WTC11 (cell line): ENCODE results near the gene CLASP1.

Source experiments
- CBFB ChIP-seq: sonication (generic); formaldehyde crosslinking; IDR thresholded peaks from 2 replicates; pipeline ENCODE4 v1.8.1; 2022; ENCODE audit warnings: mild to moderate bottlenecking, low read depth, missing genetic modification reagents
- CTCF ChIP-seq: fragments of 200-600 bp; IDR thresholded peaks from 2 replicates; pipeline ENCODE4 v1.8.0; 2022; ENCODE audit warnings: antibody characterized with exemption
- ETV6 ChIP-seq: sonication (generic); formaldehyde crosslinking; IDR thresholded peaks from 2 replicates; pipeline ENCODE4 v1.8.1; 2022; ENCODE audit warnings: mild to moderate bottlenecking, missing genetic modification reagents
- IRF2 ChIP-seq: sonication (generic); formaldehyde crosslinking; IDR thresholded peaks from 2 replicates; pipeline ENCODE4 v1.8.0; 2022; ENCODE audit warnings: low read depth, missing genetic modification reagents, borderline replicate concordance
- ZNF232 ChIP-seq: sonication (generic); formaldehyde crosslinking; IDR thresholded peaks from 2 replicates; pipeline ENCODE4 v1.8.0; 2022; ENCODE audit warnings: mild to moderate bottlenecking, missing genetic modification reagents

- TF ChIP-seq CBFB (CRISPR knock-in tag) (no peak), IRF2 (CRISPR knock-in tag) (no peak), CTCF (no peak), ZNF232 (CRISPR knock-in tag) (no peak), ETV6 (CRISPR knock-in tag) (no peak)
These were observed 318.3 kb downstream of the CLASP1 start for GRCh38 chr2:121330921-121331320.
